Measurements from ENCODE around the gene ABCC9.

ABCC9 gene

GRCh38 chr12:21877293-21877982 is 63.8 kb downstream of the ABCC9 start:
- no peak for DNase-seq (ENCODE audit: low spot score)

- no peak for DNase-seq (ENCODE audit: low spot score)
Observed at GRCh38 chr12:21865846-21866245, 75.4 kb downstream of the ABCC9 start.

- DNase-seq (ENCODE audit: low spot score) = no peak
Observed at GRCh38 chr12:21860534-21860933, 80.7 kb downstream of the ABCC9 start.

- DNase-seq (ENCODE audit: low spot score) = no peak
Observed at GRCh38 chr12:21860128-21860527, 81.1 kb downstream of the ABCC9 start.

- DNase-seq (ENCODE audit: low spot score) = no peak
Observed at GRCh38 chr12:21852251-21852650, 89.0 kb downstream of the ABCC9 start.

- no peak for DNase-seq (ENCODE audit: low spot score)
Observed at GRCh38 chr12:21851151-21851550, 90.1 kb downstream of the ABCC9 start.

GRCh38 chr12:21850419-21850818 is 90.8 kb downstream of the ABCC9 start:
- no peak for DNase-seq (ENCODE audit: low spot score)

- no peak for DNase-seq (ENCODE audit: low spot score)
Observed at GRCh38 chr12:21849878-21850277, 91.3 kb downstream of the ABCC9 start.

- DNase-seq (ENCODE audit: low spot score) = no peak
Observed at GRCh38 chr12:21848192-21848591, 93.0 kb downstream of the ABCC9 start.

GRCh38 chr12:21843795-21844194 is 97.4 kb downstream of the ABCC9 start:
- DNase-seq (ENCODE audit: low spot score) = no peak

- DNase-seq (ENCODE audit: low spot score) = no peak
Observed at GRCh38 chr12:21839776-21840175, 101.5 kb downstream of the ABCC9 start.

- no peak for DNase-seq (ENCODE audit: low spot score)
Observed at GRCh38 chr12:21837847-21838246, 103.4 kb downstream of the ABCC9 start.

GRCh38 chr12:21831791-21832344 is 109.4 kb downstream of the ABCC9 start:
- no peak for DNase-seq (ENCODE audit: low spot score)

- DNase-seq (ENCODE audit: low spot score) = no peak
Observed at GRCh38 chr12:21828779-21829178, 112.4 kb downstream of the ABCC9 start.

GRCh38 chr12:21828136-21828775 is 113.0 kb downstream of the ABCC9 start:
- no peak for DNase-seq (ENCODE audit: low spot score)

- no peak for DNase-seq (ENCODE audit: low spot score)
Observed at GRCh38 chr12:21827083-21827482, 114.1 kb downstream of the ABCC9 start.

GRCh38 chr12:21826618-21826910 is 114.7 kb downstream of the ABCC9 start:
- DNase-seq (ENCODE audit: low spot score) = no peak

- no peak for DNase-seq (ENCODE audit: low spot score)
Observed at GRCh38 chr12:21825886-21826617, 115.2 kb downstream of the ABCC9 start.

- DNase-seq (ENCODE audit: low spot score) = peak; percentile 42
Observed at GRCh38 chr12:21823581-21823980, 117.6 kb downstream of the ABCC9 start.

- DNase-seq (ENCODE audit: low spot score) = no peak
Observed at GRCh38 chr12:21819678-21820077, 121.5 kb downstream of the ABCC9 start.

GRCh38 chr12:21819236-21819635 is 122.0 kb downstream of the ABCC9 start:
- no peak for DNase-seq (ENCODE audit: low spot score)

- DNase-seq (ENCODE audit: low spot score) = no peak
Observed at GRCh38 chr12:21818627-21819026, 122.6 kb downstream of the ABCC9 start.
